ENCODE measurements around the gene ICAM5. TPM values are rescaled to one million over a fixed set of nuclear protein-coding genes. Genes with fewer than 3 reads are reported as not detected.

ICAM5 gene
- total RNA-seq, 2 donors from 2014 or later = 0.41 to 0.49 TPM

- H3K27ac ChIP-seq = peak overlapping the region in 1 of 2 donors; percentile 28
- H3K9me3 ChIP-seq = no peaks in the 10 kb centered on the region
- peaks cover 39 to 53% of the 10 kb centered on the region in 2 donors for H3K4me1 ChIP-seq (ENCODE audit: control insufficient read depth in 1 of 2, low read depth in 2 of 2)
- no peak for ATAC-seq (ENCODE audit: insufficient number of reproducible peaks, low FRiP score, low read depth)
- DNase-seq (ENCODE audit: low spot score) = no peak
- TF ChIP-seq CTCF (IDR thresholded peaks at IDR 0.05) = no peak
- H3K27me3 ChIP-seq (replicated peaks; ENCODE audit: insufficient read depth) = peaks cover 36% of the 10 kb centered on the region
- peak overlapping the region; percentile 74 for H3K4me3 ChIP-seq
- no peaks in the 10 kb centered on the region for H3K36me3 ChIP-seq
These were observed 3.3 kb downstream of the ICAM5 start for GRCh38 chr19:10292789-10293636.

GRCh38 chr19:10293637-10294367 lies 4.0 kb downstream of the ICAM5 start:
- Histone ChIP-seq H3K4me3 (no peak overlapping the region), H3K27me3 (replicated peaks; ENCODE audit: insufficient read depth) (peaks cover 36% of the 10 kb centered on the region), H3K36me3 (no peaks in the 10 kb centered on the region), H3K4me1 (ENCODE audit: control insufficient read depth in 1 of 2, low read depth in 2 of 2) (peaks cover 35 to 49% of the 10 kb centered on the region in 2 donors), H3K27ac (no peak overlapping the region), H3K9me3 (no peaks in the 10 kb centered on the region)
- DNase-seq (ENCODE audit: low spot score) (no peak), ATAC-seq (ENCODE audit: insufficient number of reproducible peaks, low FRiP score, low read depth) (no peak)
- TF ChIP-seq CTCF (IDR thresholded peaks at IDR 0.05) = no peak

- ATAC-seq (ENCODE audit: insufficient number of reproducible peaks, low FRiP score, low read depth) = no peak
- Histone ChIP-seq H3K4me3 (no peak overlapping the region), H3K36me3 (no peaks in the 10 kb centered on the region), H3K9me3 (no peaks in the 10 kb centered on the region), H3K4me1 (ENCODE audit: control insufficient read depth in 1 of 2, low read depth in 2 of 2) (peaks cover 30 to 44% of the 10 kb centered on the region in 2 donors), H3K27me3 (replicated peaks; ENCODE audit: insufficient read depth) (peaks cover 33% of the 10 kb centered on the region), H3K27ac (no peak overlapping the region)
- TF ChIP-seq CTCF (IDR thresholded peaks at IDR 0.05) = no peak
- no peak for DNase-seq (ENCODE audit: low spot score)
These were observed 4.6 kb downstream of the ICAM5 start for GRCh38 chr19:10294368-10294697.

DNA sequence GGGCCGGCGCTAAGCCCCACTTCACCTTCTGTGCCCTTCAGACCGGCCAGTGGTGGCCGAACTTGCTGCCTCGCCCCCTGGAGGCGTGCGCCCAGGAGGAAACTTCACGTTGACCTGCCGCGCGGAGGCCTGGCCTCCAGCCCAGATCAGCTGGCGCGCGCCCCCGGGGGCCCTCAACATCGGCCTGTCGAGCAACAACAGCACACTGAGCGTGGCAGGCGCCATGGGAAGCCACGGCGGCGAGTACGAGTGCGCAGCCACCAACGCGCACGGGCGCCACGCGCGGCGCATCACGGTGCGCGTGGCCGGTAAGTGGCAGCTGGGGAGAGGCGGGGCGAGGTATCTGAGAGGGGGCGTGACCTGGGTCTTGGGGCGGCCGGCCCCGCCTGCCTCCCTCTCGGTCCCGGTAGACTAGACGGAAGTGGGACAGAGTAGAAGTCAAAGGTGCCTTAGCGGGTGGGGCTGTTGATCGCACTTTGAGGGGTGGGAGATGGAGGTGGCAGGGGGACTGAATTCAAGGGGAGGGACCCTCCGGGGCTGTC lies 5.6 kb downstream of the ICAM5 start:
- no peaks in the 10 kb centered on the region for H3K36me3 ChIP-seq
- DNase-seq (ENCODE audit: low spot score) (no peak), ATAC-seq (ENCODE audit: insufficient number of reproducible peaks, low FRiP score, low read depth) (no peak)
- no peaks in the 10 kb centered on the region for H3K9me3 ChIP-seq
- H3K4me3 ChIP-seq = peak overlapping the region; percentile 55
- no peak for TF ChIP-seq CTCF (IDR thresholded peaks at IDR 0.05)
- no peak overlapping the region for H3K27ac ChIP-seq
- H3K4me1 ChIP-seq (ENCODE audit: control insufficient read depth in 1 of 2, low read depth in 2 of 2) = peaks cover 23 to 33% of the 10 kb centered on the region in 2 donors
- H3K27me3 ChIP-seq (replicated peaks; ENCODE audit: insufficient read depth) = peaks cover 32% of the 10 kb centered on the region
